C4-2B (cell line): Measurements from ENCODE around the gene PDSS2.

Experiments
- ZFX ChIP-seq: fragments of 450-650 bp; IDR thresholded peaks from 2 replicates; pipeline ENCODE4 v1.6.1; 2017
- TF ChIP-seq, protein P1 (sequence below): fragments of 450-650 bp; conservative IDR thresholded peaks from 2 replicates; pipeline ENCODE4 v1.5.1; 2017; ENCODE audit warnings: mild to moderate bottlenecking

DNA sequence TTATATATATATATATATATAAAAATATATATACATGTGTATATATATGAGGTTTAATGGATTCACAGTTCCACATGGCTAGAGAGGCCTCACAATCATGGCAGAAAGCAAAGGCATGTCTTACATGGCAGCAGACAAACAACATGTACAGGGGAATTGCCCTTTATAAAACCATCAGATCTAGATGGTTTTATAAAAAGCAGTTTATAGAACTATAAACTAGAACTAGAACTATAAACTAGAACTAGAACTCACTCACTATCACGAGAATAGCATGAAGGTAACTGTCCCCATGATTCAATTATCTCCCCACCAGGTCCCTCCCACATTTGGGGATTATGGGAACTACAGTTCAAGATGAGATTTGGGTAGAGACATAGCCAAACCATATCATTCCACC, 56.8 kb downstream of the PDSS2 start:
- TF ChIP-seq, protein P1, sequence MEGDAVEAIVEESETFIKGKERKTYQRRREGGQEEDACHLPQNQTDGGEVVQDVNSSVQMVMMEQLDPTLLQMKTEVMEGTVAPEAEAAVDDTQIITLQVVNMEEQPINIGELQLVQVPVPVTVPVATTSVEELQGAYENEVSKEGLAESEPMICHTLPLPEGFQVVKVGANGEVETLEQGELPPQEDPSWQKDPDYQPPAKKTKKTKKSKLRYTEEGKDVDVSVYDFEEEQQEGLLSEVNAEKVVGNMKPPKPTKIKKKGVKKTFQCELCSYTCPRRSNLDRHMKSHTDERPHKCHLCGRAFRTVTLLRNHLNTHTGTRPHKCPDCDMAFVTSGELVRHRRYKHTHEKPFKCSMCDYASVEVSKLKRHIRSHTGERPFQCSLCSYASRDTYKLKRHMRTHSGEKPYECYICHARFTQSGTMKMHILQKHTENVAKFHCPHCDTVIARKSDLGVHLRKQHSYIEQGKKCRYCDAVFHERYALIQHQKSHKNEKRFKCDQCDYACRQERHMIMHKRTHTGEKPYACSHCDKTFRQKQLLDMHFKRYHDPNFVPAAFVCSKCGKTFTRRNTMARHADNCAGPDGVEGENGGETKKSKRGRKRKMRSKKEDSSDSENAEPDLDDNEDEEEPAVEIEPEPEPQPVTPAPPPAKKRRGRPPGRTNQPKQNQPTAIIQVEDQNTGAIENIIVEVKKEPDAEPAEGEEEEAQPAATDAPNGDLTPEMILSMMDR: no peak
- no peak for TF ChIP-seq ZFX
